HG02798 (cell line): ENCODE results near the gene NENF.

ENCODE experiments used
- ATAC-seq: cut with Tn5 transposase; IDR thresholded peaks from one replicate; pipeline ENCODE4 v1.9.1; 2021; ENCODE audit warnings: mild to moderate bottlenecking; ENCODE audit not compliant: unreplicated experiment, poor library complexity

The NENF gene

DNA sequence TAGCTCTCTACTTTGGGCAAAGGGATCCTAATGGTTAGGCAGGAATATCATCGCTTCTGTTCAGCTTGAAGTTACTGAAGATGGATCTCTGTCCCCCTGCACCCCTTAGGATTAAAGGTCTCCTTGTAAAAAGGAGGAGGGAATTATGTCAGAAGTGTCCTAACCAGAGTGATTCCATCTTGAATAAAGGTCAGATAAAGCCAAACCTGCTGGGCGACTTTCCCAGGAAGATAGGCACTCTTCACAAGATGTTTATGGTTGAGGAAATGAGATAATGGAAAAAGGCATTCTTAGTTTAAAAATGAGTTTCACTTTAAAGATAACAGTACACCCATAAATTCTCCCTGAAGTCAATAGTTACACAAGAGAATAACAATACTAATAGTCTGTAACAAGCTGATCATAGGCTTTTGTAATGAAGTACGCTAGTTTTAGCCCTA lies 1.7 kb upstream of the NENF start:
- ATAC-seq, result no peak

DNA sequence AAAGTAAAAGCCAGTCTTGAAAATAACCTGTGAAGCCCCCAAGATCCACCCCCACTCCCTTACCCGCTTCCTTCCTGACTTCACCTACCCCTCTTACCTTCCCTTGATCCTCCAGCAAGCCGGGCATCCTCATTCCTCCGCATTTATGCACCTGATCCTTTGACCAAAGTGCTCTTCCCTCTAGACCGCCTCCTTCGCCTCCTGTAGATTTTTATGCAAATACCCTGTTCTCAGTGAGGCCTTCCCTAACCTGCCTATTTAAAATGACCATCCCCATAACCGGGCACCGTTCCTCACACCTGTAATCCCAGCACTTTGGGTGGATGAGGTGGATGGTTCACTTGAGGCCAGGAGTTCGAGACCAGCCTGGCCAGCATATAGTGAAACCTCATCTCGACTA lies 1.1 kb upstream of the NENF start:
- no peak for ATAC-seq

DNA sequence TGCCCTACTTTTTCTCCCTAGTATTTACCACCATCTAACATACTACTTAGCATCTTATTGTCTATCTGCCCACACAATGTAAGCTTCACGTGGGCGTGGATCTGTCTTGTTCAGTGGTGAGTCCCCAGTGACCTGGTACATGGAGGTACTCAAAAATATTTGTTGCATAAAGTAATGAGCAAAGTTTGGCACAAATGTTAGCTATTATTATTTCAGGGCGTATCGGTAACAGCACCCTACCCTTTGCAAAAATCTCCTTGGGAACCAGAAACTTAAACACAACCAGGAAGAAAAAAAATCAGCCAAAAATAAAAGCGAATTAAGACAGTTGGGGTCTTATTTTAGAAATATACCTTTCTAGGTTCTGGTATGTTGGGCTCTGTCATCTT lies 454 bp upstream of the NENF start:
- no peak for ATAC-seq

DNA sequence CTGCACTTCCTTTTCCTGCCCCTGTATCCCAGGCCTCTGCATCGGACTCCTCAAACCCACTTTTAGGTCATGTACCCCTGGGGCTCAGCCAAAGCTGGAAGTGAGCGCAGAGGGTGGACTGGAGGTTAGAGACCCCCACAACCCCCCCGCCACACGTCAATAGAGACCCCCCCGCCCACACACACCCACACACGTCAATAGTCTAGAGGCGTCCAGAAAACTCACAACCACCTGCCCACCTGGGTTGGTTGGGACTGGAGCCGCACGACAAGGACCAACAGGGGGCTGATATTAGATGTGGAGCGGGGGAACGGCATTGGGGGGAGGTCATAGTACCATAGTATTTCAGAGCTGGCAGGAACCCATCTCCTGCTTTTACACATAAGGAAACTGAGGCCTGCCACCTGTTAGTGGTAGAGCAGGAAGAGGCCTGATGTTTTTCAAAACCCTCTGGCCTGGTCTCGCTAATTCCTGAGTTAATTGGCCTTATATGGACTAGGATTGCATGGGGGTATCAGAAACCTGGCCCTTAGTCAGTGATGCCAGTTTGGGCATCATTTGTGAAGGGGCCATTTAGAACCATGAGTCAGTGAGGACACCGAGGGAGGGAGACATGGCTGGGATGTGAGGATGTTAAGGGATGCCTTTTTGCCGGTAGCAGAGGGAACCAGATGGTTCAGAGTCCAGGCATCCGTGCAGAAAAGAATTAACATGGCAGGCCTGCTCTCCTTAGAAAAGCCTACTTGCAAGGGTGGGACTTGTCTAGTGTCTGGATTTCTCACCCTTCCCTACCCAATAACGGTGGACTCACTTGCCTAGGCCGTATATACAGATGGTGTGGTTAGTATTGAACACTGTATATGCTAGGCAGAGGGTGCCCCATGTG lies 1.1 kb downstream of the NENF start:
- no peak for ATAC-seq

DNA sequence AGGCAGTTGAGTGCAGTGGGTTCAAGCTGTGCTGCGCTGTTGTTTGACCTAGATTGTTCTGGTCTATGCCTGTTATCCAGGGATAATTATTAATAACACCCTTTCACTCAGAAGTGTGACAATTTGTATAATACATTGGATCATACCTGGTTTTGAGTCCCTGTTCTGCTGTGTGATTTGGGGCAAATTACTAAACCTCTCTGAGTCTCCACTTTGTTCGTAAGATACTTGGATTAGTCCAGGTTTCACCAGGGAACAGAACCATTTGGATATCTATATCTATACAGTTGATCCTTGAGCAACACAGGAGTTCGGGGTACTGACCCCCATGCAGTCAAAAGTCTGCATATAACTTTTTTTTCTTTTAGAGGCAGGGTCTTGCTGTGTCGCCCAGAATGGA lies 2.3 kb downstream of the NENF start:
- ATAC-seq, result no peak

DNA sequence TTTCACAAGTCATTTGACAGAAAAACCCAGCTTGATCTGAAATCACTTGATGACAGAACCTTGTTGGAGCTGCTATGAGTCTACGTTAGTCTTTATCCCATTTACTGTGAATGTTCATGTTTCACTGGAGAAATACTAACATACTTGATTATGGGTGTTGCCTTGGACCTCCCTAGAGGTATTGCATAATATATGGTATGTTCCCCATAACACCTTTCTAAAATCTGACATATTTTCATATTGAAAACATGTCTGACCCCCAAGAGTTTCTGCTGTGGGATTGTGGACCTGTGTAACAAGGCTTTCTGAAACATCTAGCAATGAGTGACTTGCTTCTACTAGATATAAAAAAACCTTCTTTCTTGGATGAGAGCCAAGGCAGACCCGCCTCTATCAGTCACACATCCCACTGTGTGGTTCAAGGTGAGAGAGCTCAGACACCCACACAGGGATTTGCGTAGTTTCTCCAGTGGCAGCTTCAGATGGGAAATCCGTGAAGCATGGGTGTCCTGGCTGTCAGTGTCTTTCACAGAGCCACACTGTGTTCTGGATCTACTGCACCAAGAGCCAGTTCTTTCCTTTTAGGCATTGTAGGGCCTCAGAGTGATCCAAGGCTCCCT lies 4.6 kb downstream of the NENF start:
- ATAC-seq, result no peak

DNA sequence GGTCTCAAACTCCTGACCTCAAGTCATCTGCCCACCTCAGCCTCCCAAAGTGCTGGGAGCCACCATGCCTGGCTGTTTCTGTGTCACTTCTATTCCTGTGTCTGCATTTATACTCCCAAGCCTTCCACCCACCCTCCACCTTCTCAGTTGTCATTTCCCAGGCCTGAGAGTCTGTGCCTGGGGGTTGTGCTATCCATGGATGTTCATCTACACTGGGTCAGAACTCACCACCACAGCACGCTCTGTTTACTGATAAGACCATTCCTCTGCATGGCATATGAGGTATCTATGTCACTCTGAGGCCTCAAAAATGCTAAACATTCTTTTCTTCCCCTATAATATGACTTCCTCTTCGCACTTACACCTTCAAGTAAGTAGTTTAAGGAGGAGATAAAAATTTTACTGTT lies 6.1 kb downstream of the NENF start:
- no peak for ATAC-seq

DNA sequence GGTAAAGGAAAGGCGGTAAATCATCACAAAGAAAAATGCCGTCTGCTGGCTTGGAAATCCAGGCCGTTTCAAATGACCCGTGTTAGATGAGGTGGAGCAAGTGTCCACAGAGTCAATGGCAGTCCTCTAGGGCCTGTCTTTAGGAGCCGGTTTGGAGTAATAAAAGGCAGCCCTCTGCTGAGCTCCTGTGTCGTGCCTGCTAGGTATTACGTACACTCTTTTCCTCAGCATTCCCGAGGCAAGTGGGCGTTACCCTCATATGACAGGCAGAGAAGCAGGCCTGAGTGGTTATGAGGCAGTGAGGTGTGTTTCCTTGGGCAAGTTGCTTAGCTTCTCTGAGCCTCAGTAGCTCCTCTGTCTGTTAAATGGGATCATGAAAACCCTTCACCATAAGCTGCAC lies 7.7 kb downstream of the NENF start:
- ATAC-seq, result no peak

DNA sequence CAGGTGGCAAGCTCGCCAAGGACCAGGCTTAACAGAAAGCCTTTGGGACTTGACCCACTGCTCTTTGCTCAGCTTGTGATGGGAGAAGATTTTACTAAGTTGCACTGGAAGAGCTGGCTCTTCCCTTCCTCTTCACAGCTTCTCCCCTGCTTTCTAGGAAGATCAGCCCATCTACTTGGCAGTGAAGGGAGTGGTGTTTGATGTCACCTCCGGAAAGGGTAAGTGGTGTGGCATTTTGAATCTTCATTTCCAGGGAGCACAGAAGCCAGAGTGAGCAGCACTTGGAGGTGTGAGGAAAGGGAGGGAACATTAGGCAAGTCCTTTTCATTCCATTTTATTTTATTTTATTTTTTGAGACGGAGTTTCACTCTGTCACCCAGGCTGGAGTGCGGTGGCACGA lies 9.7 kb downstream of the NENF start:
- no peak for ATAC-seq

DNA sequence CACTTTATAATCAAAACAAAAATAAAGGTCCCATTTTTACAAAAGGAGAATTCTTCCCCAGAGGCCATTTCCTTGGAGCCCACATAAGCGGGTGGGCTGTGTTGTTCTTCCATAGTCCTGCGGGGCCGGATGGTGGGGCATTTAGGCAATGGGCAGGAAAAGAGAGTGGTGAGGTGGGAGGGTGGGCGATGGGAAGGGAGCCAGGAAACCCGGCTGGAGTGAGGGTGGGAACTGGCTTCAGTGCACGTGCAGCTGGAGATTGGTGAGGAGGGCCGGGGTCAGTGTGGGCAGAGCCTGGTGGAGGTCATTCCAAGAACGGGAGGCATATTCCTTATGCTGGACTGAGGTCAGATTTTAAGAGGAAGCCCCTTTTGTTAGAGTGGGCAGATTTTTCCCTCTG lies 13.6 kb downstream of the NENF start:
- no peak for ATAC-seq

DNA sequence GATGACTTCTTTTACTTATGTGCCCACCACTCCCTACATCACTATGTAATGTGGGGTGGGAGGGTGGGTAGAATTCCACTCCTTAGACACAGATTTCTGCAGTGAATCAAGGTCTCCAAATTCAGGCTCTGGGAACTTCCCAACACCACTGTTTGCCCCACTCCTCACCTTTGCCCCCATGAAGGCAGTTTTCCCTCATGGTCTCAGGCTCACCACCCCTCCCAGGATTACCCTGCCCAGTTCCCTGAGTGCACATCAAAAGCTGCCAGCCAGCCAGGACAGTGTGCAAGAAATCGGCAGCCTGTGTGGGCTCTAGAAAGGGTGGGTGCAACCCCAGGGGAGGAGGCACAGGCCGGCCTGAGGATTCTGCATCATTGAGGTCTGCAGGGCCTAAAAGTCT lies 14.8 kb downstream of the NENF start:
- ATAC-seq, result no peak

DNA sequence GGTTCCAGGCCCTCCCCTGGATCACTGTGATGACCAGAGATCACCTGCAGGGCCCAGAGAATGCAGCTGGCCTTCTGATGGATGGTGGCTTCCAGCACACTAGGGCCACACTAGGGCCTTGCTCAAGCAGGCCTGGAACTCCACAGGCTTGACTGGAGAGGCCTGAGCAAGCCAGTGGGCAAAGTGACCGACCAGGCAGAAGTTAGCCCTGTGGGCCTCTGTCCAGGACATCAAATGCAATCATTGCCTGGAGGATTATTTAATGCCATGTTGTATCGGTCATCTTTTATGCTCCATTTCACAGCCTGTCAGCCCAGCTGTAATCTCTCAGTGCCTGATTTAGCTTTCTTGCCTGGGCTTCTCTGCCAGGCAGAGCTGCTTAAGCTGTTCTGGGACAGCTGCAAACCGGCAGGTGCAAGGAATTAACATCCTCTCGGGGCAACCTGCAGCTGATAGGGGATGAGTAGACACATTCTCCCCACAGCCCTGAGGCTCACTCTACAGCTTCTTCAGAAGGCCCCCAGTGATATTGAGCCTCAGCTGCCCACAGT lies 17.7 kb downstream of the NENF start:
- no peak for ATAC-seq

DNA sequence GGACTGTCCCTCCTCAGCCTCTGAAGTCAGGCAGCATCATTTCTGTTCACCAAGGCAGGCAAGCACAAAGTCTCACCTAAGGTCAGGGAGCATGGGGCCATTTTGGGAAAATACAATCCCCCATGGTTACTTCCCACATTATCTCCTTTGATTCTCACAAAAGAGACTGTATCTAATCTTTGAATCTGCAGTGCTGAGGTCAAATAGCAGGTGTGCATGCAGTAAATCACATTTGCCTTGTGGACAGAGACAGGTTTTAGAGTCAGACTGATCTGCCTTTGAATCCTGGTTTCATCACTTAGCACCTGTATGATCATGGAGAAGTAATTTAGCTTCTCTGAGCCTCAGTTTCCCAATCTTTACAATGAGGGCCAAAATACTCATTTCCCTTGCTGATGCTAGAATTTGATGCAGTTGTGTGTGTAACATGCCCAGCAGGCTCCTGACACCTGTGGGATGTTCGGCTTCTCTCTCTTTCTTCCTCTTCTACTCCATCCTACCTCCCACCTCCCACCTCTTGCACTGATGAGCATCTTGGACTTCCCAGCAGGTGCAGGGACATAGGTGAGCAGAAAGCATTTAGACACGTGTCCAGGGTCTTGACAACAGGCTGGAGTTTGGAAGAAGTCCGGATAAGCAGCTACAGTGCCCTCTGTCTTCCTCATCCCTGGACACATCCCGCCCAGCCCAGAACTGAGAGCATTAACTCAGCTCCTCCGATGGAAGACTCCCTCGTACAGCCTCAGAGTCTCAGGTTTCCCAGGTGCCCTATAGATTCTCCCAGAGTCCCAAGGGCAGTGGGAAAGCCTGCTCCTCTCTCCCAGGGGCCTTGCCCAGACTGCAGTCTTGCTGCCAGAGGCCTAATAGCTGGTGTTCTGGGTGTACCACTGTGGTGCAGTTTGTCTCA lies 18.9 kb downstream of the NENF start:
- ATAC-seq, result no peak

DNA sequence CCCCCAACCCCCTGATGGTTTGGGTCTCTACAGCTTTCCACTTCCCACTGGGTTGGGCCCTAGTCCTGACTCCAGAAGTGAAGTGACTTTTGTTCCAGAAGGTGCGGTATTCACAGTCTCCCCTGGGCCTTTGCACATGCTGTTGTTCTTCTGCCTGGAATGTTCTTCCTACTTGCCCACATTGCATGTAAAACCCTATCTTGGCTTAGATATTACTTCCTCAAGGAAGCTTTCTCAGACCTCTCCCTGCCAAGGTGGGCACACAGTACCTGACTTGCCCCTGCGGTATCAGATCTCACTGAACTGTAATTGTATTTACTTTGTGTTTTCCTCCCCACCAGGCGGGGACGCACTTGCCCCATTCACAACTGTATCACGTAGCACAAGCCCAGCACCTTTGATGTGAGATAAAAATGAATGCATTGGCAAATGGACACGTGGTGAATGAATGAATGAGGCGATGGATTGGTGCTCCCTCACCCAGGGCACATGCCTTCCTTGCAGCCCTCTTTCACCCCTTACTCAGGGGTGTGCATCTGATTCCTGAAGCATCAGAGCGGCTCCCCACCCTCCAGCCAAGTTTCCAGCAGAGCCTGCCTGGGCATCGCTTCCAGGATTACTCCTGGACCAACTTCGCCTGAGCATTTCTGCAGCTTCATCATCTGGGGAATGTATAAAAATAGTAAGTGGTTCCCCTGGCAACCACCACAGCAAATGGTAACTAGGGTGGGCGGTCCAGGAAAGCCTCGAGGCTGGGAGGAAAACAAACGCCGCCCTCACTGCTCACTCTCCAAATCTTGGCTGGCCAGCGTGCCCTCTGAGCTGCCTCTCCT lies 19.8 kb downstream of the NENF start:
- ATAC-seq, result no peak

DNA sequence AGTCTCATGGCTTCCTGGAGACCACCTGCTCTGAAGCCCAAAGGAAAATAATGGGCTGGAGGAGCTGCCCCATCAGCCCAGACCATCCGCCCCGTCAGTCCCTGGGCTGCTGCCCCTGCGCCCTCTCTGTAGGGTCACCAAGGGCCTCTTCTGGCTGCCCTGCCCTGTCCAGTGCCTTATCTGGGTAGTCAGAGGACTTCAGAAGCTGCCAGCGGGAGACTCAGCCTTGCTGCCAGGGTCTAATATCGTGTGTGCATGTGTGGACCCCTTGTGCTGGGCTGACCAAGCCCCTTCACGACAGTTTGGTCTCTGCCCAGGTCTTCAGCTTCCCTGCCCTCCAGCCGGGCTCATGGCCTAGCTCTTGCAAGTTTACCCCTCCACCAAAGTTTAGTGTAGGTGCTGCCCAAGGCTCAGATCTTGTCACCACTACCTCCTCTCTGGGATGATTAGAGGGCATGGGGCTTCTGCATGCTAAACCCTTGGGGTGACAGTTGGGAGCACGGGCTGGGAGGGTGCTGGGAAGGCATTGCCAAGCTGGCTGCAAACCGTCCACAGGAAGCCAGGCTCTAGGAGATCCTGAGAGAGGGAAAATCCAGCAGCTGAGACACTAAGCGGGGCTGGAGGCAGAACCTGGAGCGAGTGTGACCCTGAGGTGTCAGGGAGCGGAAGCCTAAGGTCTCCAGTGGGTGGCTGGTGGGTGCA lies 20.6 kb downstream of the NENF start:
- no peak for ATAC-seq

DNA sequence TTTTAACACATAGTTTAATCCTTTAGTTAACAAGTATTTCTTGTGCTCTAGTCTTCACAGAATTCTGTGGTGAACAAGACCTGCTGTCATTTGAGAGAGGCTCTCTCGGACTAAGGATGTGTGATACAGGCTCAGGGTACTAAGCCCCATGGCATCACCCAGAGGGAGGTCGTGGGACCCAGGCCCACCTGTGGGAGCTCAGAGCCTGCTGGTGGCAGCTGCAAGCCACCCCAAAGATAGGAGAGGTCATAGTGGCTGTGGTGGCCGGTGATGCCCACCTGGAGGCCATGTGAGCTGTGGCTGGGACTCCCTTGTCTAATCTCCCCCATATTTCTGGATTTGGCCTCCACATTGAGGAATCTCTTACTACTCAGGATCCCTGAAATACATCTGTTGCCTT lies 22.0 kb downstream of the NENF start:
- ATAC-seq, result no peak

DNA sequence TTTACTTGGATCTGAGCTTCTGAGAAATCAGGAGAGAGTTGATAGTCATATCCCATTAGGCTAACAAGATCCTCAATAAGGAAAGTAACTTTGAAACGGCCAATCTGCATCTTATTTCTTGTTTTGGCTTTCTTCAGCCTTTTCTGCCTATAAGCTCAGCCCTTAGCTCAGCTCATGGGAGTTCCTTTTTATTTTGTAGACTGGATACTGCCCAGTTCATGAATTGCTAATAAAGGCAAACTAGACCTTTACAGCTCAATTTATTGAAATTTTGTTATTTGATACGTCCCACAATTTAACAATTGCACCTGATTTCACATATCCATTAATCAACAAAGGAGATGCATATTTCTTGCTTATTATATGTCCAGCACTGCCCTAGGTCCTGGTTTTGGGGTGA lies 22.7 kb downstream of the NENF start:
- no peak for ATAC-seq

DNA sequence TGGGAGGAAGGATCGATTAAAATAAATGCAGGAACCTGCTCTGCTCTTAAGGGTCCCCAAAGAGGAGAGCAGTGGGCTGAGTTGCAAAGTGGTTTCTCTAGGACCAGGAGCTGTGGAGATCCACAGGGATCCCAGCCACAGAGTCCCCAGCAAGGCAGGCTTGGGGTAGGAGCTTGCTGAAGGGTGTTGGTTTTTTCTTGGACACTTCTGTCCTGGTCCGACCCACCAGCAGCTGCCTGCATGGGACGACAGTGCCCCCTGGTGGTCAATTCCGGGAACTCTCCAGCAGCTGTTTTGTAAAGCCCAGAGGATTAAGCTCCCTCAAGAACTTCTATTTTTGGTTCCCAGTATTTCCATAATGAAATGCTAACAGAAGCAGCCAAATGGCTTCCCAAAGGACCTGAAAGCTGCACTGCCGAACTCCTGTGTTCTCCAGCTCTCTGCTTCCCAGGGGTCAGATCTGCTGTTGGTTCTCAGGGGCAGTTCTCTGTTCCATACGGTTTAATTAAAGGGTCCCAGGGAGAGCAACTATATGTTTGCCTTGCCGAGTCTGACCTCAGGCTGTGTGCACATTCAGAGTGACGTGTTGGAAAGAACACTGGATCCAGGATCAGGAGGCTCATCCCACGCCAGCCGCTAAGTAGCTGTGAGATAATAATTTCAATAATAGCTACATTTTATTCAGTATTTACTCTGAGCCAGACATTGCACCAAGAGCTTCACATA lies 23.2 kb downstream of the NENF start:
- peak; percentile 66 for ATAC-seq
